ENCODE measurements around the gene KRTAP4-8.

DNA sequence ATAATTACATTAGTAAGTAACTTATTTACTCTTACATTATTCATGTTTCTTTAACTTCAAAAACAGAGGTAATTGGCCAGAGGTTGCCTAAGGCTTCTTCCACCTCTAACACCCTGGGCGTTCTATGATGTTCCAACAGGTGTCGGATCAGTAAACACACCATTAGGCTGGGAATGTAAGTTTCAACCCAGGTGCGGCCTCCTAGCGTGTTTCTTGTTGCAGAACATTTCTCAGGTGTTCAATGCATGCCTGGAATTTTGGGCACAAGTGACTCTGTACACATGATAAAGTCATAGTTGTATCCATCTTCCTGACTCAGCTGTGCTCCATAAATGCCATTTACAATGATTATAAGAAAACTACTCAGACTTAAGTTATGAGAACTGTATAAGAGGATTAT, 43.9 kb downstream of the KRTAP4-8 start:
- TF ChIP-seq REST (IDR thresholded peaks at IDR 0.05; ENCODE audit: insufficient read depth in 1 of 2, low read depth in 2 of 2, low read length in 2 of 2) (no peak), POLR2AphosphoS5 (IDR thresholded peaks at IDR 0.05; ENCODE audit: low read depth, low read length) (no peak), SIN3A (IDR thresholded peaks at IDR 0.05; ENCODE audit: borderline replicate concordance, insufficient read depth, low read length) (no peak)

Data from PFSK-1 (cell line).